Measurements from ENCODE around the gene POGLUT3. TPM values are rescaled to one million over a fixed set of nuclear protein-coding genes. Genes with fewer than 3 reads are reported as not detected.

The POGLUT3 gene
- polyA plus RNA-seq, 1 experiment, result 20.8 TPM

GRCh38 chr11:108518581-108518980 is 20.4 kb upstream of the POGLUT3 start:
- Histone ChIP-seq H3K36me3 (ENCODE audit: control insufficient read depth, insufficient read depth, low read length) (no peaks in the 10 kb centered on the region), H3K27me3 (ENCODE audit: control insufficient read depth, insufficient read depth, low read length) (no peaks in the 10 kb centered on the region), H3K4me3 (ENCODE audit: low read depth, low read length) (no peak overlapping the region)
- CTCF ChIA-PET, result no interaction called here
- no peak for TF ChIP-seq CTCF (IDR thresholded peaks at IDR 0.05; ENCODE audit: insufficient read depth, low read depth, low read length)
- no peak for DNase-seq (ENCODE audit: low read depth)
- POLR2A ChIA-PET, result no interaction called here

GRCh38 chr11:108516125-108516524 is 17.9 kb upstream of the POGLUT3 start:
- POLR2A ChIA-PET, result no interaction called here
- no peaks in the 10 kb centered on the region for H3K27me3 ChIP-seq (ENCODE audit: control insufficient read depth, insufficient read depth, low read length)
- DNase-seq (ENCODE audit: low read depth), result no peak
- no peak overlapping the region for H3K4me3 ChIP-seq (ENCODE audit: low read depth, low read length)
- no peaks in the 10 kb centered on the region for H3K36me3 ChIP-seq (ENCODE audit: control insufficient read depth, insufficient read depth, low read length)
- TF ChIP-seq CTCF (IDR thresholded peaks at IDR 0.05; ENCODE audit: insufficient read depth, low read depth, low read length), result no peak
- CTCF ChIA-PET, result no interaction called here

- Histone ChIP-seq H3K27me3 (ENCODE audit: control insufficient read depth, insufficient read depth, low read length) (no peaks in the 10 kb centered on the region), H3K4me3 (ENCODE audit: low read depth, low read length) (no peak overlapping the region), H3K36me3 (ENCODE audit: control insufficient read depth, insufficient read depth, low read length) (no peaks in the 10 kb centered on the region)
- CTCF ChIA-PET, result no interaction called here
- TF ChIP-seq CTCF (IDR thresholded peaks at IDR 0.05; ENCODE audit: insufficient read depth, low read depth, low read length), result no peak
- DNase-seq (ENCODE audit: low read depth), result no peak
- POLR2A ChIA-PET, result no interaction called here
Observed at GRCh38 chr11:108512708-108513107, 14.5 kb upstream of the POGLUT3 start.

- DNase-seq (ENCODE audit: low read depth), result peak; percentile 35
- no peaks in the 10 kb centered on the region for H3K27me3 ChIP-seq (ENCODE audit: control insufficient read depth, insufficient read depth, low read length)
- ChIA-PET POLR2A (no interaction called here), CTCF (interaction anchor here (0.6 kb wide), 1 partner anchor 375 kb away, joined by 3 read pairs; no protein-coding TSS in a partner anchor)
- H3K36me3 ChIP-seq (ENCODE audit: control insufficient read depth, insufficient read depth, low read length), result no peaks in the 10 kb centered on the region
- no peak for TF ChIP-seq CTCF (IDR thresholded peaks at IDR 0.05; ENCODE audit: insufficient read depth, low read depth, low read length)
- no peak overlapping the region for H3K4me3 ChIP-seq (ENCODE audit: low read depth, low read length)
Observed at GRCh38 chr11:108511851-108512474, 13.8 kb upstream of the POGLUT3 start.

GRCh38 chr11:108508653-108509593 is 10.7 kb upstream of the POGLUT3 start:
- no peak for TF ChIP-seq CTCF (IDR thresholded peaks at IDR 0.05; ENCODE audit: insufficient read depth, low read depth, low read length)
- ChIA-PET POLR2A (no interaction called here), CTCF (no interaction called here)
- Histone ChIP-seq H3K36me3 (ENCODE audit: control insufficient read depth, insufficient read depth, low read length) (no peaks in the 10 kb centered on the region), H3K4me3 (ENCODE audit: low read depth, low read length) (no peak overlapping the region), H3K27me3 (ENCODE audit: control insufficient read depth, insufficient read depth, low read length) (no peaks in the 10 kb centered on the region)
- no peak for DNase-seq (ENCODE audit: low read depth)

All from BJ (cell line).